A549 treated with DMSO at 1 μM for 4 hours (cell line): Measurements from ENCODE around the gene PPP5C. TPM values are rescaled to one million over a fixed set of nuclear protein-coding genes. Genes with fewer than 3 reads are reported as not detected.

Experiments
- total RNA-seq: library from RNA; stranded (reverse); fragments of 200-300 nt; extraction: Qiagen RNA extraction; gene quantifications from 5 replicates; pipeline ENCODE4 v1.2.3, GENCODE V29; 2022; ENCODE audit warnings: low read depth

The PPP5C gene
- total RNA-seq, result 82.2 to 89.7 TPM (median 85.3 TPM) in 5 replicates

GRCh38 chr19:46346821-46347571 lies at the start of gene PPP5C:
TSS of gene PPP5C (plus strand) at chr19:46347087. CDS start at chr19:46347097, 10 bp downstream.

GRCh38 chr19:46413262-46414031 lies 66.6 kb downstream of the PPP5C start, which contains the start of gene CCDC8:
TSS of gene CCDC8 (minus strand) at chr19:46413564. CDS start at chr19:46412810, 754 bp downstream.

GRCh38 chr19:46428239-46429135 lies 81.6 kb downstream of the PPP5C start, which contains the start of gene PNMA8C:
TSS of gene PNMA8C (minus strand) at chr19:46428936. CDS start at chr19:46428359, 577 bp downstream.

Other genes starting within 250 kb of the PPP5C start
- gene IGFL3, start 222.4 kb upstream of the PPP5C start, total RNA-seq, result 0.17 to 0.53 TPM (median 0.23 TPM) in 4 of 5 replicates, not detected in the other
- gene IGFL2, start 198.8 kb upstream of the PPP5C start, total RNA-seq, result 0.31 to 0.65 TPM (median 0.55 TPM) in 5 replicates
- gene IGFL1, start 117.3 kb upstream of the PPP5C start, total RNA-seq, result 2.3 to 3.1 TPM (median 2.6 TPM) in 5 replicates
- gene HIF3A, start 50.0 kb upstream of the PPP5C start, total RNA-seq, result not detected in 5 replicates
- gene CCDC8, start 66.5 kb downstream of the PPP5C start, total RNA-seq, result not detected in 5 replicates
- not detected in 5 replicates for gene PNMA8C, start 81.8 kb downstream of the PPP5C start, total RNA-seq
- 10.8 to 13.1 TPM (median 11.8 TPM) in 5 replicates for gene PNMA8A, start 124.5 kb downstream of the PPP5C start, total RNA-seq
- gene PNMA8B, start 148.8 kb downstream of the PPP5C start, total RNA-seq, result not detected in 5 replicates